BJ (cell line): ENCODE measurements around the gene SH2D1B. TPM values are rescaled to one million over a fixed set of nuclear protein-coding genes. Genes with fewer than 3 reads are reported as not detected.

Experiments used
- CTCF ChIA-PET: fragments of 350-600 bp; formaldehyde crosslinking; extraction: SDS; loops from one replicate; lab custom pipeline; 2021; ENCODE audit warnings: antibody characterized with exemption, inconsistent platforms; lab: Yijun Ruan, JAX
- POLR2A ChIA-PET: fragments of 300-600 bp; sonication (Branson Sonifier 250); formaldehyde crosslinking; extraction: SDS; loops from one replicate; lab custom pipeline; 2021; ENCODE audit warnings: antibody characterized with exemption; lab: Charles Lee
- DNase-seq: peaks from one replicate; pipeline ENCODE4 v3.0.0-alpha.2; 2011; ENCODE audit warnings: low read depth
- H3K27me3 ChIP-seq: 2 replicates; pipeline ENCODE4 v1.6.0; 2011; ENCODE audit warnings: low read length; ENCODE audit not compliant: control insufficient read depth, insufficient read depth
- H3K36me3 ChIP-seq: 2 replicates; pipeline ENCODE4 v1.5.1; 2011; ENCODE audit warnings: low read length; ENCODE audit not compliant: control insufficient read depth, insufficient read depth
- H3K4me3 ChIP-seq: 2 replicates; pipeline ENCODE4 v1.5.1; 2011; ENCODE audit warnings: low read depth, mild to moderate bottlenecking, control low read depth, low read length
- CTCF ChIP-seq: IDR thresholded peaks from 2 replicates; pipeline ENCODE4 v1.5.1; 2011; ENCODE audit warnings: low read depth, mild to moderate bottlenecking, control low read depth, inconsistent platforms, low read length, moderate library complexity; ENCODE audit not compliant: insufficient read depth
- polyA plus RNA-seq: library from polyadenylated mRNA; depleted of rRNA; stranded (reverse); fragments of >200 nt; gene quantifications from 2 replicates; pipeline ENCODE4 v1.2.3, GENCODE V29; 2011

Gene SH2D1B
- polyA plus RNA-seq, 1 experiment, result not detected

GRCh38 chr1:162391790-162392563 lies 20.0 kb downstream of the SH2D1B start:
- Histone ChIP-seq H3K4me3 (no peak overlapping the region), H3K27me3 (peaks cover 8% of the 10 kb centered on the region), H3K36me3 (no peaks in the 10 kb centered on the region)
- peak; percentile 81 for TF ChIP-seq CTCF
- no peak for DNase-seq
- POLR2A ChIA-PET, result no interaction called here
- CTCF ChIA-PET, result interaction anchor here (0.6 to 5.2 kb wide), 18 partner anchors 10 to 457 kb away, joined by 3 to 24 read pairs (median 4); partner anchors contain the start of gene C1orf226

DNA sequence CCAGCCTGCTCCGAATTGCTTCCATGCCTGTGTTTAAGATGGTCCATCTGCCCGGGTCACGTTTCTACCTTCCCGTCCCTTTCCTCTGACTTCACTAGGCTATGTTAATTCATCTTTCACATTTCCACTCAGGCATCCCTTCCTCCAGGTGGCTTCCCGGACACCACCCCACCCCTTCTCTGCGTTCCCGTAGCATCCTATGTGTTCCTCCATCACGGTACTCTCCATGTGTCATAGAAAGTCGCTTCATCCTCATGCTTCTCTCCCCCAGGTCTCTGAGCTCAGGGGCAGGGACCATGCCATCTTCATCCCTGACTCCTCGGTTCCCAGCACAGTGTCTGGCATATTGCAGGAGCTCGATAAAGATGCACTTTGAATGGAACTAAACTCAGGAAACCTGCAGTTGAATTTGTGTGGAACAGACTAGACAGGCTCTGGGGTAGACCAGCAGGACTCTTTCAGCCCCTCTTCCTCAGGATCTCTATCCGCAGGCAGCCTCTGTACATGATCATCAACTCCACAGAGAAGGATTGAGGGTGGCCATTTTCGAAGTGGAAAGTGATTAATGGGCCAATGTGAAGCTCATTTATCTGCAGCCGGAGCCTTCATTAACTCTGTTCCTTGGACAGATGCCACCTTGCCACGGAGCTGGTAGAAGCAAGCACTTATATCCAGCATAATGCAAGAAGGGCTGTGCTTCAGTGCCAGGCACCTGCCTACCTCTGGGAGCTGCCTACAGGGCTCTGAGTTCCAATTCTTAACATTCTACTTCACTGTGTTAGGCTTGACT lies 21.3 kb downstream of the SH2D1B start:
- Histone ChIP-seq H3K4me3 (no peak overlapping the region), H3K36me3 (no peaks in the 10 kb centered on the region), H3K27me3 (peaks cover 5% of the 10 kb centered on the region; the same call in 1 of the 2 replicates)
- DNase-seq, result no peak
- ChIA-PET POLR2A (no interaction called here), CTCF (interaction anchor here (0.8 to 5.2 kb wide), 9 partner anchors 9 to 339 kb away, joined by 3 to 24 read pairs (median 6); partner anchors contain the start of gene C1orf226)
- TF ChIP-seq CTCF, result no peak

DNA sequence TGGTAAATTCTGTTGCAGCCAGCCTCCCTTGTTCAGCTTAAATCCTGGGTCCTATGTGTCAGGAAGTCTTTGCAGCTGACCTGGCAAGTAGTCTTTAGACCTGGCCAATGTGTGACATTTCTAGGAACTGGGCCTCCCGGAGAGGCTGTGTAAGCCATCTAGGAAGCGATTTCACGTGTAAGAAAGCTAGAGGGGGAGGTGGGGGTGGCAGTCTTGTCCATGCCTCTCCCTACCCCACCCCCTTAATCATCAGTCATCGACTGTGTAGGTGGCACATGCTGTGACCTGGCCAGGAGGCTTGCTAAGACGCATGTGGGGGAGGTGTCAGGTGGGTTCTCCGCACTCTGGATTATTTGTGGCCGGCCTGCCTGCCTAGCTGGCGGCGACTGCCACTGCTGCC lies 22.0 kb downstream of the SH2D1B start:
- ChIA-PET POLR2A (interaction anchor here (0.7 kb wide), 1 partner anchor 8 kb away, joined by 3 read pairs; no protein-coding TSS in a partner anchor), CTCF (interaction anchor here (0.8 to 5.2 kb wide), 10 partner anchors 8 to 410 kb away, joined by 3 to 24 read pairs (median 6); partner anchors contain the start of gene C1orf226)
- DNase-seq, result no peak
- Histone ChIP-seq H3K27me3 (peaks cover 5% of the 10 kb centered on the region; the same call in 1 of the 2 replicates), H3K4me3 (no peak overlapping the region), H3K36me3 (no peaks in the 10 kb centered on the region)
- no peak for TF ChIP-seq CTCF

DNA sequence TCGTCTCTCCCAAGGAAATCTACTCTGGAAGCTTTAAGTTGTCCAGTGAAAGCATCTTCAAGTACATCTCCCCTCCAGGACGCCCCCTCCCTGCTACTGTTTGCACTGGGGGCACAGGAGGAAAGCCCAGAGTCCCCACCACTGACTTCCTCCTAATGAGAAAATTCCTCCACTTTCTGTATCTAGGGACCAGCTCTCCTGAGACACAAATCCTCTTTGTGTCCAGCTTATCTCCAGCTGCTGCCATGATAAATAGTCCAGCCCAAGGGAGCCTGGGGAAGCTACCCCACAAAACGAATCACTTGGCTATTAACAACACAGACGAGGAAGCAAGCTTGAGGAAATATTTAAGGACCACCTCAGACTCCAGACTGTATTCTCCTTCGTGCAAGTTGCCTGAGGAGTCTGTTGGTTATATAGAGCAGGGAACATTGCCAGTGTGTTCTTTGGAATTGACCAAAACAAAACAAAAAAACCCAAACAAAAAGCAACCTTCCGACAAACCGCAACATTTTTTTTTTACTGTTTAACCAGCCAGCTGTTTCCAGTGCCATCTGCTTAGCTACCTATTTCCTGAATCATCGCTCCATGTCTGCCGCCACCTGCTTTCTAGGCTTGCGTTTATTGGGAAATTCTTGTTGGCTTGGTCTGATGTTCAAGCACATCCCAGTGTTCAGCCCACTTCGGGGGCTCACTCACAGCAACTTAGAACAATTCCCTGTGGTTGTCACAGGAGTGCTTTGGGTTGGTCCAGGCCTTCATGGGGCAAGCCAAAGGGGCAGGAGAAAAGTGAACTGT lies 22.7 kb downstream of the SH2D1B start:
- Histone ChIP-seq H3K4me3 (no peak overlapping the region), H3K36me3 (no peaks in the 10 kb centered on the region), H3K27me3 (peaks cover 5% of the 10 kb centered on the region; the same call in 1 of the 2 replicates)
- ChIA-PET POLR2A (interaction anchor here (0.5 to 0.7 kb wide), 2 partner anchors 9 to 44 kb away, joined by 3 to 5 read pairs; no protein-coding TSS in a partner anchor), CTCF (interaction anchor here (0.7 to 5.2 kb wide), 12 partner anchors 9 to 411 kb away, joined by 3 to 19 read pairs (median 4); partner anchors contain the start of gene C1orf226)
- DNase-seq, result peak; percentile 55
- TF ChIP-seq CTCF, result no peak
